Choroid plexus epithelial cell (primary cell): ENCODE results near the gene ZNF74.
A peak's percentile ranks its signal among the peaks of the same experiment; 100 is the strongest.

ENCODE experiments used
- DNase-seq: peaks from one replicate; pipeline ENCODE4 v3.0.0-alpha.2; 2010; ENCODE audit warnings: low read depth
- H3K4me3 ChIP-seq: 2 replicates; pipeline ENCODE4 v1.5.1; 2011; ENCODE audit warnings: low read depth, mild to moderate bottlenecking, control low read depth, low read length, moderate library complexity
- CTCF ChIP-seq: conservative IDR thresholded peaks from 2 replicates; pipeline ENCODE4 v1.5.1; 2011; ENCODE audit warnings: low read depth, mild to moderate bottlenecking, control low read depth, inconsistent platforms, low read length, moderate library complexity

ZNF74 gene

GRCh38 chr22:20392983-20393704 is 807 bp upstream of the ZNF74 start:
- DNase-seq, result no peak
- no peak for TF ChIP-seq CTCF
- peak overlapping the region; percentile 88 for H3K4me3 ChIP-seq

DNA sequence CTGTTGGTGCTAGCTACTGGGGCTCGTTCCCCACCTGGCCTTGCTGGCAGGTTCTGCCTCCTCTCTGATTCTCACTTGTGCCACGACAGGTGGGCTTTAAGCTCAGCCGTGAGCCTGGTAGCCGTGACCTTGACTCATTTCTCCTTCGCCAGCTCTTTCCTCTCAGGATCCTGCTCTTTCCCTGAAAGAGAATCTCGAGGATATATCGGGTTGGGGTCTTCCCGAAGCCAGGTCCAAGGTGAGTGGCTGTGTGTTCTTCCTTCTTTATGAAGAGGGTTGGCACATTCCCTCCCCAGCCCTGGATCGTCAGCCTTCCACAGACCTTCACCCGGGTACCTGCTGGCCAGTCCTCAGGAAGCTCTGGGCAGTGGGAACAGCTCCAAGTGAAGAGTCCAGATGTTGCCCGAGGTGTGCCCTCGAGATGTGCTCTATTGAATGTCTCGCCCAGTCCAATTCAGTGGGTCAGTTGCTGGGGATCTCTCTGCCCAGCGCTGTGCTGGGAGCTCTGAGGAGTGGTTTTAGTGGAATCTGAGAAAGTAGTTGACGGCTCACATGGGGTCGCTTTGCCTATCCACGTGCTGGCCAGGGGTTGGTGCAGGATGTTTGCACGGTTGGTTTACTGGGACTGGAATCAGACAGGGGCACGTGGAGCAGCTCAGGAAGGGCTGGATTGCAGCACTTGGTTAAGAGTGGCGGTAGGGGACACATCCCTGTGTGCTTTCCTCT is 1.4 kb downstream of the ZNF74 start:
- H3K4me3 ChIP-seq, result no peak overlapping the region
- TF ChIP-seq CTCF, result no peak
- no peak for DNase-seq

GRCh38 chr22:20395907-20396287 is 1.9 kb downstream of the ZNF74 start:
- no peak overlapping the region for H3K4me3 ChIP-seq
- TF ChIP-seq CTCF, result no peak
- no peak for DNase-seq

GRCh38 chr22:20396639-20397038 is 2.7 kb downstream of the ZNF74 start:
- no peak for TF ChIP-seq CTCF
- H3K4me3 ChIP-seq, result no peak overlapping the region
- DNase-seq, result peak; percentile 42

- TF ChIP-seq CTCF, result no peak
- no peak overlapping the region for H3K4me3 ChIP-seq
- no peak for DNase-seq
Measured at GRCh38 chr22:20397498-20397897, 3.5 kb downstream of the ZNF74 start.

- no peak for DNase-seq
- no peak for TF ChIP-seq CTCF
- no peak overlapping the region for H3K4me3 ChIP-seq
Measured at GRCh38 chr22:20398420-20398819, 4.5 kb downstream of the ZNF74 start.
